DND-41 (cell line): ENCODE measurements around the gene DNPH1.

Experiments used
- CTCF ChIP-seq: IDR thresholded peaks from 2 replicates; pipeline ENCODE4 v1.5.1; 2012; ENCODE audit warnings: borderline replicate concordance, low read length, moderate library complexity, mild to moderate bottlenecking; ENCODE audit not compliant: poor library complexity, severe bottlenecking; ENCODE audit errors: extremely low read depth
- EZH2 ChIP-seq: IDR thresholded peaks from 3 replicates; pipeline ENCODE4 v1.6.1; 2012; ENCODE audit warnings: borderline replicate concordance, low read depth, mild to moderate bottlenecking, moderate library complexity, low read length, inconsistent platforms; ENCODE audit not compliant: severe bottlenecking

GRCh38 chr6:43178951-43179830 is 50.1 kb downstream of the DNPH1 start:
- TF ChIP-seq EZH2: no peak
- TF ChIP-seq CTCF: no peak
